ENCODE results near the gene TCERG1.

DNA sequence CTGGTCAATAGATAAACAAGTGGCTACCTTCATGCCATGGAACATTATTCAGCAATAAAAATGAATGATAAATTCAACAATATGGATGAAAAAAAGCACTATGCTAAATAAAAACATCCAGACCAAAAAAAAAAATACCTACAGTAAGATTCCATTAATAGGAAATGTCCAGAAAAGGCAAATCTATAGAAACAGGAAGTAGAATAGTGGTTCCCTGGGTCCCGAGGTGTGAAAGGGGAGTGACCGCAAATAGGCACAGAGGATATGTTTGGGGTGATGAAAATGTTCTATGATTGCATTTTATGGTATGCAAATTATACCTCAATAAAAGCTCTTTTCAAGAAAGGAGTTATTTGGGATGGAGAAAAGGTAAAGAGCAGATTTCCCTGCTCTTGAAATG, 72.4 kb downstream of the TCERG1 start:
- TF ChIP-seq, protein P1, sequence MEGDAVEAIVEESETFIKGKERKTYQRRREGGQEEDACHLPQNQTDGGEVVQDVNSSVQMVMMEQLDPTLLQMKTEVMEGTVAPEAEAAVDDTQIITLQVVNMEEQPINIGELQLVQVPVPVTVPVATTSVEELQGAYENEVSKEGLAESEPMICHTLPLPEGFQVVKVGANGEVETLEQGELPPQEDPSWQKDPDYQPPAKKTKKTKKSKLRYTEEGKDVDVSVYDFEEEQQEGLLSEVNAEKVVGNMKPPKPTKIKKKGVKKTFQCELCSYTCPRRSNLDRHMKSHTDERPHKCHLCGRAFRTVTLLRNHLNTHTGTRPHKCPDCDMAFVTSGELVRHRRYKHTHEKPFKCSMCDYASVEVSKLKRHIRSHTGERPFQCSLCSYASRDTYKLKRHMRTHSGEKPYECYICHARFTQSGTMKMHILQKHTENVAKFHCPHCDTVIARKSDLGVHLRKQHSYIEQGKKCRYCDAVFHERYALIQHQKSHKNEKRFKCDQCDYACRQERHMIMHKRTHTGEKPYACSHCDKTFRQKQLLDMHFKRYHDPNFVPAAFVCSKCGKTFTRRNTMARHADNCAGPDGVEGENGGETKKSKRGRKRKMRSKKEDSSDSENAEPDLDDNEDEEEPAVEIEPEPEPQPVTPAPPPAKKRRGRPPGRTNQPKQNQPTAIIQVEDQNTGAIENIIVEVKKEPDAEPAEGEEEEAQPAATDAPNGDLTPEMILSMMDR (conservative IDR thresholded peaks at IDR 0.05) = no peak
- no peak for TF ChIP-seq ZFX (IDR thresholded peaks at IDR 0.05)
